K562 (cell line): ENCODE measurements around the gene SBNO1. TPM values are rescaled to one million over a fixed set of nuclear protein-coding genes. Genes with fewer than 3 reads are reported as not detected.

Experiments used
- ATF7 ChIP-seq: fragments of 450-650 bp; IDR thresholded peaks from 2 replicates; pipeline ENCODE4 v1.7.1; 2014; ENCODE audit warnings: mild to moderate bottlenecking, moderate library complexity
- CBFB ChIP-seq: sonication (generic); formaldehyde crosslinking; IDR thresholded peaks from 2 replicates; pipeline ENCODE4 v1.4.0; 2020; ENCODE audit warnings: mild to moderate bottlenecking, missing genetic modification reagents
- HMG20B ChIP-seq: fragments of 250-450 bp; sonication (Bioruptor Pico); IDR thresholded peaks from 2 replicates; pipeline ENCODE4 v1.5.0; 2021; ENCODE audit warnings: mild to moderate bottlenecking
- HNRNPH1 ChIP-seq: fragments of 200-400 bp; formaldehyde crosslinking; optimal IDR thresholded peaks from 2 replicates; pipeline ENCODE3; 2017; ENCODE audit warnings: low read depth, mild to moderate bottlenecking, low read length, moderate library complexity
- MCM2 ChIP-seq: fragments of 450-650 bp; IDR thresholded peaks from 2 replicates; pipeline ENCODE4 v1.6.1; 2017; ENCODE audit warnings: low read depth, mild to moderate bottlenecking
- NBN ChIP-seq: fragments of 450-650 bp; IDR thresholded peaks from 2 replicates; pipeline ENCODE4 v1.6.1; 2016; ENCODE audit warnings: low read depth, mild to moderate bottlenecking
- NR2F6 ChIP-seq: fragments of 450-650 bp; formaldehyde crosslinking; IDR thresholded peaks from 2 replicates; pipeline ENCODE4 v1.4.0; 2020; ENCODE audit warnings: mild to moderate bottlenecking
- PHB ChIP-seq: fragments of 250-450 bp; sonication (Bioruptor Pico); IDR thresholded peaks from 2 replicates; pipeline ENCODE4 v1.5.0; 2021
- PRMT5 ChIP-seq: sonication (generic); formaldehyde crosslinking; IDR thresholded peaks from 2 replicates; pipeline ENCODE4 v1.5.0; 2020; ENCODE audit warnings: missing genetic modification reagents
- SIN3A ChIP-seq, 2 experiments: fragments of 150-350 bp in 1 of 2; IDR thresholded peaks; 2 replicates each; pipeline ENCODE4 v1.6.1; 2011 to 2016; ENCODE audit warnings: borderline replicate concordance in 2 of 2, low read depth in 2 of 2, low read length in 2 of 2, mild to moderate bottlenecking in 2 of 2, moderate library complexity in 2 of 2; ENCODE audit not compliant: control insufficient read depth in 1 of 2
- SOX6 ChIP-seq: fragments of 450-650 bp; IDR thresholded peaks from 2 replicates; pipeline ENCODE4 v1.6.1; 2014; ENCODE audit warnings: mild to moderate bottlenecking
- SRSF1 ChIP-seq: fragments of 200-400 bp; formaldehyde crosslinking; IDR thresholded peaks from 2 replicates; pipeline ENCODE4 v1.6.1; 2017; ENCODE audit warnings: mild to moderate bottlenecking, low read depth, low read length, moderate library complexity
- ZBED1 ChIP-seq: IDR thresholded peaks from 2 replicates; pipeline ENCODE4 v1.6.1; 2014
- ZFP36 ChIP-seq: fragments of 150-350 bp; IDR thresholded peaks from 2 replicates; pipeline ENCODE4 v1.6.1; 2018; ENCODE audit warnings: low read length, low read depth; ENCODE audit not compliant: partially characterized antibody
- ZKSCAN1 ChIP-seq: fragments of 150-350 bp; IDR thresholded peaks from 2 replicates; pipeline ENCODE4 v1.6.1; 2016; ENCODE audit warnings: low read depth, low read length
- polyA plus RNA-seq, 8 experiments: library from polyadenylated mRNA; depleted of rRNA in 4 of 8; stranded (reverse) in 5 of 8; unstranded in 3 of 8; fragments of >200 nt; fragmentation: Nextera tagmentation in 2 of 8; fragmentation: Illumina TruSeq in 1 of 8; extraction: Ambion mirVana in 2 of 8; extraction: Trizol in 1 of 8; gene quantifications; 2 replicates each; pipeline versions ENCODE4 v1.2.1 to v1.2.3, GENCODE V29; 2011 to 2014; ENCODE audit warnings: inconsistent platforms in 1 of 8, missing spikeins in 1 of 8
- total RNA-seq, 7 experiments: library from RNA; depleted of rRNA in 6 of 7; stranded (reverse); fragments of >200 nt in 6 of 7; fragmentation: Illumina TruSeq in 2 of 7; extraction: Trizol in 2 of 7; gene quantifications; 2 replicates each; pipeline versions ENCODE4 v1.2.1 to v1.2.3, GENCODE V29; 2011 to 2021; ENCODE audit warnings: low replicate concordance in 1 of 7
- TF ChIP-seq, protein P1 (sequence below): sonication (generic); IDR thresholded peaks from 2 replicates; pipeline ENCODE4 v1.6.1; 2016
- TF ChIP-seq, protein P2 (sequence below), 2 experiments: fragments of 450-650 bp in 1 of 2; sonication (generic) in 1 of 2; formaldehyde crosslinking; conservative IDR thresholded peaks; 2 replicates each; pipeline versions ENCODE4 v1.4.0 to v1.8.1; 2020 to 2022; ENCODE audit warnings: mild to moderate bottlenecking in 1 of 2, missing genetic modification reagents in 1 of 2
- TF ChIP-seq, protein P3 (sequence below): sonication (generic); formaldehyde crosslinking; IDR thresholded peaks from 2 replicates; pipeline ENCODE4 v1.8.0; 2022; ENCODE audit warnings: mild to moderate bottlenecking, missing genetic modification reagents
- TF ChIP-seq, protein P4 (sequence below): sonication (generic); formaldehyde crosslinking; IDR thresholded peaks from 2 replicates; pipeline ENCODE4 v1.8.0; 2023; ENCODE audit warnings: missing genetic modification reagents, mild to moderate bottlenecking, borderline replicate concordance
- TF ChIP-seq, protein P5 (sequence below): IDR thresholded peaks from 2 replicates; pipeline ENCODE4 v1.6.1; 2016; ENCODE audit warnings: missing genetic modification characterization, missing compliant biosample characterization

Gene SBNO1
- total and polyA plus RNA-seq, 9 of the 15 experiments (the other 6 are each of a cell fraction or from before 2014, with no cell fraction given): 14.9 to 77.1 (median 35.9) TPM

DNA sequence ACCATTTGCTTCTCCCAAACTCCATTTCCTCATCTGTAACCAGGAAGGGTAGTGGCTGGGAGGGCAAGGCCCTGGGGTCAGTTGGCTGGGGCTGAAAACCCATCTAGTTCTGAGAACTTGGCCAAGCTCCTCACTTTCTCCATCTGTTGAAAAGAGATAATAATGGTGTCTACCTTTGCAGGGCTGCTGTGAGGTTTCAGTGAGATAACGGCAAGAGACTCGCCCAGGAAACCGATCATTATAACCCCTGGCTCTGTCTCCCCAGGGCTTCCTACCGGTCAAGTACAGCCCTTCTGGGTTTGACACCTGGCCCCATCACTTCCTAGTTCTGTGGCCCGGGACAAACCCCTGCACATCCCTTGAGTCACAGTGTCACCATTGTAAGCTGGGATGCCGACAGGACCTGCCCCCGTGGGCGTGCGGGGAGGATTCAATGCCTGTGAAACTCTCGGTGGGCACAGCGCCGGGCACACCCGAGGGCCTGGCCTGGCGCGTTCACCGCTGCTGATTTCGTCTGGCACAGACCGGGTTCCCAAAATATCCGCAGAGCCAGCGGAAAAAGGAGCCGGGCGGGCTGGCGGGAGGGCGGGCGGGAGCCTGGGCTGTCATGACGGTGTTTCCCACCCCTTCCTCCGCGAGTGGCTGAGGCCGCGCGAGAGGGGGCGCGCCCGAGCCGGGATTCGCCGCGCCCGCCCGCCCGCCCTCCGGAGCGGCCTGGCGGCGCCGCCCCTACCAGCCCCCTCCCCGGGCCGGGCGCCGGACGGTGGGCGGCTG, 23.7 kb upstream of the SBNO1 start (continued):
- TF ChIP-seq, protein P1, sequence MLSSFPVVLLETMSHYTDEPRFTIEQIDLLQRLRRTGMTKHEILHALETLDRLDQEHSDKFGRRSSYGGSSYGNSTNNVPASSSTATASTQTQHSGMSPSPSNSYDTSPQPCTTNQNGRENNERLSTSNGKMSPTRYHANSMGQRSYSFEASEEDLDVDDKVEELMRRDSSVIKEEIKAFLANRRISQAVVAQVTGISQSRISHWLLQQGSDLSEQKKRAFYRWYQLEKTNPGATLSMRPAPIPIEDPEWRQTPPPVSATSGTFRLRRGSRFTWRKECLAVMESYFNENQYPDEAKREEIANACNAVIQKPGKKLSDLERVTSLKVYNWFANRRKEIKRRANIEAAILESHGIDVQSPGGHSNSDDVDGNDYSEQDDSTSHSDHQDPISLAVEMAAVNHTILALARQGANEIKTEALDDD: peak; percentile 66
- TF ChIP-seq ATF7 (peak; percentile 69), ZKSCAN1 (no peak), HMG20B (CRISPR knock-in tag) (no peak), NBN (peak; percentile 72), CBFB (CRISPR knock-in tag) (no peak), MCM2 (no peak), SIN3A (IDR thresholded peaks at IDR 0.05; ENCODE audit: borderline replicate concordance in 2 of 2, control insufficient read depth in 1 of 2, low read depth in 2 of 2, low read length in 2 of 2) (peak in 1 of 2 experiments; percentile 71; a peak in 1 of 4 replicates), PRMT5 (CRISPR knock-in tag) (no peak), NR2F6 (CRISPR knock-in tag) (no peak), ZBED1 (peak; percentile 77; the same call in 1 of the 2 replicates), ZFP36 (no peak), SOX6 (peak; percentile 91), PHB (CRISPR knock-in tag) (no peak), HNRNPH1 (no peak), SRSF1 (no peak)
- TF ChIP-seq, protein P2, sequence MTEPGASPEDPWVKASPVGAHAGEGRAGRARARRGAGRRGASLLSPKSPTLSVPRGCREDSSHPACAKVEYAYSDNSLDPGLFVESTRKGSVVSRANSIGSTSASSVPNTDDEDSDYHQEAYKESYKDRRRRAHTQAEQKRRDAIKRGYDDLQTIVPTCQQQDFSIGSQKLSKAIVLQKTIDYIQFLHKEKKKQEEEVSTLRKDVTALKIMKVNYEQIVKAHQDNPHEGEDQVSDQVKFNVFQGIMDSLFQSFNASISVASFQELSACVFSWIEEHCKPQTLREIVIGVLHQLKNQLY (CRISPR knock-in tag; conservative IDR thresholded peaks at IDR 0.05): no peak
- TF ChIP-seq, protein P3, sequence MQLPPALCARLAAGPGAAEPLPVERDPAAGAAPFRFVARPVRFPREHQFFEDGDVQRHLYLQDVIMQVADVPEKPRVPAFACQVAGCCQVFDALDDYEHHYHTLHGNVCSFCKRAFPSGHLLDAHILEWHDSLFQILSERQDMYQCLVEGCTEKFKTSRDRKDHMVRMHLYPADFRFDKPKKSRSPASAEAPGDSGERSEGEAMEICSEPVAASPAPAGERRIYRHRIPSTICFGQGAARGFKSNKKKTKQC: no peak
- TF ChIP-seq, protein P4, sequence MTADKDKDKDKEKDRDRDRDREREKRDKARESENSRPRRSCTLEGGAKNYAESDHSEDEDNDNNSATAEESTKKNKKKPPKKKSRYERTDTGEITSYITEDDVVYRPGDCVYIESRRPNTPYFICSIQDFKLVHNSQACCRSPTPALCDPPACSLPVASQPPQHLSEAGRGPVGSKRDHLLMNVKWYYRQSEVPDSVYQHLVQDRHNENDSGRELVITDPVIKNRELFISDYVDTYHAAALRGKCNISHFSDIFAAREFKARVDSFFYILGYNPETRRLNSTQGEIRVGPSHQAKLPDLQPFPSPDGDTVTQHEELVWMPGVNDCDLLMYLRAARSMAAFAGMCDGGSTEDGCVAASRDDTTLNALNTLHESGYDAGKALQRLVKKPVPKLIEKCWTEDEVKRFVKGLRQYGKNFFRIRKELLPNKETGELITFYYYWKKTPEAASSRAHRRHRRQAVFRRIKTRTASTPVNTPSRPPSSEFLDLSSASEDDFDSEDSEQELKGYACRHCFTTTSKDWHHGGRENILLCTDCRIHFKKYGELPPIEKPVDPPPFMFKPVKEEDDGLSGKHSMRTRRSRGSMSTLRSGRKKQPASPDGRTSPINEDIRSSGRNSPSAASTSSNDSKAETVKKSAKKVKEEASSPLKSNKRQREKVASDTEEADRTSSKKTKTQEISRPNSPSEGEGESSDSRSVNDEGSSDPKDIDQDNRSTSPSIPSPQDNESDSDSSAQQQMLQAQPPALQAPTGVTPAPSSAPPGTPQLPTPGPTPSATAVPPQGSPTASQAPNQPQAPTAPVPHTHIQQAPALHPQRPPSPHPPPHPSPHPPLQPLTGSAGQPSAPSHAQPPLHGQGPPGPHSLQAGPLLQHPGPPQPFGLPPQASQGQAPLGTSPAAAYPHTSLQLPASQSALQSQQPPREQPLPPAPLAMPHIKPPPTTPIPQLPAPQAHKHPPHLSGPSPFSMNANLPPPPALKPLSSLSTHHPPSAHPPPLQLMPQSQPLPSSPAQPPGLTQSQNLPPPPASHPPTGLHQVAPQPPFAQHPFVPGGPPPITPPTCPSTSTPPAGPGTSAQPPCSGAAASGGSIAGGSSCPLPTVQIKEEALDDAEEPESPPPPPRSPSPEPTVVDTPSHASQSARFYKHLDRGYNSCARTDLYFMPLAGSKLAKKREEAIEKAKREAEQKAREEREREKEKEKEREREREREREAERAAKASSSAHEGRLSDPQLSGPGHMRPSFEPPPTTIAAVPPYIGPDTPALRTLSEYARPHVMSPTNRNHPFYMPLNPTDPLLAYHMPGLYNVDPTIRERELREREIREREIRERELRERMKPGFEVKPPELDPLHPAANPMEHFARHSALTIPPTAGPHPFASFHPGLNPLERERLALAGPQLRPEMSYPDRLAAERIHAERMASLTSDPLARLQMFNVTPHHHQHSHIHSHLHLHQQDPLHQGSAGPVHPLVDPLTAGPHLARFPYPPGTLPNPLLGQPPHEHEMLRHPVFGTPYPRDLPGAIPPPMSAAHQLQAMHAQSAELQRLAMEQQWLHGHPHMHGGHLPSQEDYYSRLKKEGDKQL (CRISPR knock-in tag): 0 out of 2 replicates have a peak, but pooled peaks have one; percentile 61
- TF ChIP-seq, protein P5, sequence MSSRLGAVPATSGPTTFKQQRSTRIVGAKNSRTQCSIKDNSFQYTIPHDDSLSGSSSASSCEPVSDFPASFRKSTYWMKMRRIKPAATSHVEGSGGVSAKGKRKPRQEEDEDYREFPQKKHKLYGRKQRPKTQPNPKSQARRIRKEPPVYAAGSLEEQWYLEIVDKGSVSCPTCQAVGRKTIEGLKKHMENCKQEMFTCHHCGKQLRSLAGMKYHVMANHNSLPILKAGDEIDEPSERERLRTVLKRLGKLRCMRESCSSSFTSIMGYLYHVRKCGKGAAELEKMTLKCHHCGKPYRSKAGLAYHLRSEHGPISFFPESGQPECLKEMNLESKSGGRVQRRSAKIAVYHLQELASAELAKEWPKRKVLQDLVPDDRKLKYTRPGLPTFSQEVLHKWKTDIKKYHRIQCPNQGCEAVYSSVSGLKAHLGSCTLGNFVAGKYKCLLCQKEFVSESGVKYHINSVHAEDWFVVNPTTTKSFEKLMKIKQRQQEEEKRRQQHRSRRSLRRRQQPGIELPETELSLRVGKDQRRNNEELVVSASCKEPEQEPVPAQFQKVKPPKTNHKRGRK: no peak
